Panc1 (cell line): Measurements from ENCODE around the gene HMX1.

ENCODE experiments used
- POLR2AphosphoS5 ChIP-seq: IDR thresholded peaks from 2 replicates; pipeline ENCODE4 v1.6.1; 2012; ENCODE audit warnings: mild to moderate bottlenecking, low read depth, low read length, moderate library complexity
- SIN3A ChIP-seq: IDR thresholded peaks from 2 replicates; pipeline ENCODE4 v1.6.1; 2012; ENCODE audit warnings: low read depth, mild to moderate bottlenecking, low read length, moderate library complexity, borderline replicate concordance; ENCODE audit not compliant: insufficient read depth
- TCF7L2 ChIP-seq: IDR thresholded peaks from 2 replicates; pipeline ENCODE4 v1.6.1; 2011; ENCODE audit warnings: mild to moderate bottlenecking, low read depth, low read length, inconsistent platforms
- TF ChIP-seq, protein P1 (sequence below): fragments of 450-650 bp; IDR thresholded peaks from 2 replicates; pipeline ENCODE4 v1.5.1; 2017; ENCODE audit warnings: mild to moderate bottlenecking
- TF ChIP-seq, protein P2 (sequence below), 2 experiments: IDR thresholded peaks; 2 replicates each; pipeline ENCODE4 v1.6.1; 2011 to 2012; ENCODE audit warnings: low read depth in 2 of 2, control low read depth in 1 of 2, low read length in 1 of 2, mild to moderate bottlenecking in 1 of 2, moderate library complexity in 1 of 2; ENCODE audit not compliant: insufficient read depth in 1 of 2

DNA sequence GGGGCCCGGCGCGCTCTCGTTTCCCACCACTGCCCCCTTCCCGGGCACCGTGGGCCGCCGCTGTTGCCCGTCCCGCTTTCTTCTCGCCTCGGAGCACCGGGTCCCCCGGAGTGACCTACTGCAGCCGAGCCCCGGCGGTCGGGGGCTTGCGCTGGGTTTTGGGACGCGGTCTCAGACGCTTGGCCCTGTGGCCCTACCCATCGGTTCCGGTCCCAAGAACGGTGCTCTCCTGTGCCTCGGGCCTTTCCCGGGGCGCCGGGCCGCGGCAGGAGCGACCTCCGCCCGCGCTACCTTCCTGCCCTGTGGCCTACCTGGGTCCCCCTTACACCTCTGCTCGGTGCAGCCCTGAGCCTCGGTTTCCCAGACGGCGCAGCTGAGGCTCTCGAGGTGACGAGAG, 21.6 kb upstream of the HMX1 start:
- TF ChIP-seq, protein P1, sequence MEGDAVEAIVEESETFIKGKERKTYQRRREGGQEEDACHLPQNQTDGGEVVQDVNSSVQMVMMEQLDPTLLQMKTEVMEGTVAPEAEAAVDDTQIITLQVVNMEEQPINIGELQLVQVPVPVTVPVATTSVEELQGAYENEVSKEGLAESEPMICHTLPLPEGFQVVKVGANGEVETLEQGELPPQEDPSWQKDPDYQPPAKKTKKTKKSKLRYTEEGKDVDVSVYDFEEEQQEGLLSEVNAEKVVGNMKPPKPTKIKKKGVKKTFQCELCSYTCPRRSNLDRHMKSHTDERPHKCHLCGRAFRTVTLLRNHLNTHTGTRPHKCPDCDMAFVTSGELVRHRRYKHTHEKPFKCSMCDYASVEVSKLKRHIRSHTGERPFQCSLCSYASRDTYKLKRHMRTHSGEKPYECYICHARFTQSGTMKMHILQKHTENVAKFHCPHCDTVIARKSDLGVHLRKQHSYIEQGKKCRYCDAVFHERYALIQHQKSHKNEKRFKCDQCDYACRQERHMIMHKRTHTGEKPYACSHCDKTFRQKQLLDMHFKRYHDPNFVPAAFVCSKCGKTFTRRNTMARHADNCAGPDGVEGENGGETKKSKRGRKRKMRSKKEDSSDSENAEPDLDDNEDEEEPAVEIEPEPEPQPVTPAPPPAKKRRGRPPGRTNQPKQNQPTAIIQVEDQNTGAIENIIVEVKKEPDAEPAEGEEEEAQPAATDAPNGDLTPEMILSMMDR: no peak
- TF ChIP-seq SIN3A: no peak
- TF ChIP-seq POLR2AphosphoS5: no peak
- TF ChIP-seq, protein P2, sequence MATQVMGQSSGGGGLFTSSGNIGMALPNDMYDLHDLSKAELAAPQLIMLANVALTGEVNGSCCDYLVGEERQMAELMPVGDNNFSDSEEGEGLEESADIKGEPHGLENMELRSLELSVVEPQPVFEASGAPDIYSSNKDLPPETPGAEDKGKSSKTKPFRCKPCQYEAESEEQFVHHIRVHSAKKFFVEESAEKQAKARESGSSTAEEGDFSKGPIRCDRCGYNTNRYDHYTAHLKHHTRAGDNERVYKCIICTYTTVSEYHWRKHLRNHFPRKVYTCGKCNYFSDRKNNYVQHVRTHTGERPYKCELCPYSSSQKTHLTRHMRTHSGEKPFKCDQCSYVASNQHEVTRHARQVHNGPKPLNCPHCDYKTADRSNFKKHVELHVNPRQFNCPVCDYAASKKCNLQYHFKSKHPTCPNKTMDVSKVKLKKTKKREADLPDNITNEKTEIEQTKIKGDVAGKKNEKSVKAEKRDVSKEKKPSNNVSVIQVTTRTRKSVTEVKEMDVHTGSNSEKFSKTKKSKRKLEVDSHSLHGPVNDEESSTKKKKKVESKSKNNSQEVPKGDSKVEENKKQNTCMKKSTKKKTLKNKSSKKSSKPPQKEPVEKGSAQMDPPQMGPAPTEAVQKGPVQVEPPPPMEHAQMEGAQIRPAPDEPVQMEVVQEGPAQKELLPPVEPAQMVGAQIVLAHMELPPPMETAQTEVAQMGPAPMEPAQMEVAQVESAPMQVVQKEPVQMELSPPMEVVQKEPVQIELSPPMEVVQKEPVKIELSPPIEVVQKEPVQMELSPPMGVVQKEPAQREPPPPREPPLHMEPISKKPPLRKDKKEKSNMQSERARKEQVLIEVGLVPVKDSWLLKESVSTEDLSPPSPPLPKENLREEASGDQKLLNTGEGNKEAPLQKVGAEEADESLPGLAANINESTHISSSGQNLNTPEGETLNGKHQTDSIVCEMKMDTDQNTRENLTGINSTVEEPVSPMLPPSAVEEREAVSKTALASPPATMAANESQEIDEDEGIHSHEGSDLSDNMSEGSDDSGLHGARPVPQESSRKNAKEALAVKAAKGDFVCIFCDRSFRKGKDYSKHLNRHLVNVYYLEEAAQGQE (IDR thresholded peaks at IDR 0.05; ENCODE audit: insufficient read depth in 1 of 2, low read depth in 2 of 2, low read length in 1 of 2): no peak
- no peak for TF ChIP-seq TCF7L2
